Stimulated activated CD8-positive, alpha-beta memory T cell treated with anti-CD3 and anti-CD28 coated beads, Interleukin-4, amount 100 ng/mL, for 1 hour (primary cell): ENCODE results near the gene ITGA7.

Experiments used
- DNase-seq, 2 donors: peaks; one replicate each; pipeline ENCODE4 v3.0.0-alpha.2; 2020; ENCODE audit warnings: low read depth in 2 of 2, low spot score in 1 of 2

The ITGA7 gene

GRCh38 chr12:55685671-55686070 lies 22.0 kb downstream of the ITGA7 start:
- no peak for DNase-seq

- DNase-seq = no peak
Measured at GRCh38 chr12:55684761-55685370, 22.8 kb downstream of the ITGA7 start.

- DNase-seq = no peak
Measured at GRCh38 chr12:55683676-55684075, 24.0 kb downstream of the ITGA7 start.

- no peak for DNase-seq
Measured at GRCh38 chr12:55682087-55682796, 25.5 kb downstream of the ITGA7 start.

- no peak for DNase-seq
Measured at GRCh38 chr12:55681142-55682077, 26.3 kb downstream of the ITGA7 start.

- DNase-seq = no peak
Measured at GRCh38 chr12:55679691-55680090, 28.0 kb downstream of the ITGA7 start.

GRCh38 chr12:55676707-55677106 lies 31.0 kb downstream of the ITGA7 start:
- DNase-seq = no peak

- DNase-seq = no peak
Measured at GRCh38 chr12:55675666-55676065, 32.0 kb downstream of the ITGA7 start.

GRCh38 chr12:55673638-55674037 lies 34.1 kb downstream of the ITGA7 start:
- no peak for DNase-seq

GRCh38 chr12:55671746-55672145 lies 36.0 kb downstream of the ITGA7 start:
- no peak for DNase-seq

GRCh38 chr12:55670276-55670675 lies 37.4 kb downstream of the ITGA7 start:
- no peak for DNase-seq

GRCh38 chr12:55666508-55666907 lies 41.2 kb downstream of the ITGA7 start:
- DNase-seq = no peak

- no peak for DNase-seq
Measured at GRCh38 chr12:55664826-55665225, 42.9 kb downstream of the ITGA7 start.

GRCh38 chr12:55663391-55663790 lies 44.3 kb downstream of the ITGA7 start:
- DNase-seq = no peak

- no peak for DNase-seq
Measured at GRCh38 chr12:55659486-55660385, 48.0 kb downstream of the ITGA7 start.

GRCh38 chr12:55658635-55659391 lies 48.9 kb downstream of the ITGA7 start:
- DNase-seq = no peak

- no peak for DNase-seq
Measured at GRCh38 chr12:55658212-55658611, 49.5 kb downstream of the ITGA7 start.

GRCh38 chr12:55657212-55657611 lies 50.5 kb downstream of the ITGA7 start:
- no peak for DNase-seq

GRCh38 chr12:55654511-55655214 lies 53.0 kb downstream of the ITGA7 start:
- no peak for DNase-seq

GRCh38 chr12:55653031-55653430 lies 54.7 kb downstream of the ITGA7 start:
- no peak for DNase-seq
